Measurements from ENCODE around the gene ALDH3B1. TPM values are rescaled to one million over a fixed set of nuclear protein-coding genes. Genes with fewer than 3 reads are reported as not detected.

Gene ALDH3B1
- total and polyA plus RNA-seq, 2 of the 4 experiments (the other 2 are of a cell fraction): 11.8 to 22.8 TPM

GRCh38 chr11:68007498-68008380 is 2.4 kb upstream of the ALDH3B1 start:
- Histone ChIP-seq H3K36me3 (ENCODE audit: control insufficient read depth, insufficient read depth, low read length) (no peaks in the 10 kb centered on the region), H2BK120ac (ENCODE audit: low read depth, low read length) (no peak overlapping the region), H3K4me2 (ENCODE audit: low read depth, low read length) (no peak overlapping the region), H3K56ac (ENCODE audit: extremely low read depth, insufficient read depth, low read length) (no peak overlapping the region), H3K4me1 (ENCODE audit: control insufficient read depth, insufficient read depth, low read length) (peaks cover 28% of the 10 kb centered on the region), H3K27ac (ENCODE audit: insufficient read depth, low read length) (no peak overlapping the region), H4K8ac (ENCODE audit: low read depth in 2 of 2, low read length in 2 of 2) (no peak overlapping the region), H3K9me3 (ENCODE audit: control insufficient read depth, insufficient read depth, low read length) (no peaks in the 10 kb centered on the region), H4K20me1 (ENCODE audit: insufficient read depth, low read length) (no peaks in the 10 kb centered on the region), H4K5ac (ENCODE audit: low read depth, low read length) (no peak overlapping the region), H3K4me3 (ENCODE audit: insufficient read depth, low read depth, low read length) (no peak overlapping the region), H3K9ac (ENCODE audit: low read depth, low read length) (no peak overlapping the region), H2AK9ac (replicated peaks; ENCODE audit: low read depth, low read length, poor library complexity) (no peak overlapping the region), H3K18ac (ENCODE audit: low read depth, low read length) (no peak overlapping the region), H4K91ac (ENCODE audit: insufficient read depth, low read depth, low read length) (no peak overlapping the region), H3K14ac (replicated peaks; ENCODE audit: low read depth, low read length) (no peak overlapping the region), H3K79me1 (ENCODE audit: low read depth in 1 of 2, low read length in 2 of 2) (peaks cover 12 to 31% of the 10 kb centered on the region in 2 experiments; a peak in 3 of 4 replicates), H3K9me1 (ENCODE audit: insufficient read depth, low read length) (peaks cover 26% of the 10 kb centered on the region), H3K4ac (ENCODE audit: low read depth, low read length) (no peak overlapping the region), H2BK15ac (ENCODE audit: low read depth, low read length) (no peak overlapping the region), H2AK5ac (ENCODE audit: low read depth, low read length) (peak overlapping the region; percentile 57), H2BK20ac (ENCODE audit: low read depth, low read length) (no peak overlapping the region), H2AFZ (replicated peaks; ENCODE audit: low read length, poor library complexity) (no peak overlapping the region), H2BK5ac (ENCODE audit: low read depth, low read length, poor library complexity, severe bottlenecking) (no peak overlapping the region), H3K23ac (ENCODE audit: low read depth, low read length) (no peak overlapping the region), H3K27me3 (ENCODE audit: control insufficient read depth, insufficient read depth, low read length) (no peaks in the 10 kb centered on the region)
- ATAC-seq (ENCODE audit: low read depth) (no peak), DNase-seq (no peak)
- dilution Hi-C loops (cut with HindIII; ENCODE audit: low sequenced_read_pairs, unreplicated experiment): no loop called here
- POLR2A ChIA-PET (ENCODE audit: unreplicated experiment): no interaction called here
- intact Hi-C loops (cut with micrococcal nuclease): no loop called here
- no TSS peak for BruUV-seq (replicated peaks)
- TF ChIP-seq MAZ (IDR thresholded peaks at IDR 0.05; ENCODE audit: borderline replicate concordance, low read depth, low read length) (no peak), ELK1 (IDR thresholded peaks at IDR 0.05; ENCODE audit: borderline replicate concordance, low read depth, low read length) (no peak), NFE2L2 (IDR thresholded peaks at IDR 0.05; ENCODE audit: low read depth, low read length) (no peak), RFX5 (IDR thresholded peaks at IDR 0.05; ENCODE audit: low read depth, low read length) (no peak), MXI1 (IDR thresholded peaks at IDR 0.05; ENCODE audit: borderline replicate concordance, low read depth, low read length) (no peak)
- 94% methylated on average over 4 of the region's 16 CpGs; no CpG with 5 or more reads in 1 of the 2 experiments for WGBS, 2 experiments (ENCODE audit: extremely low coverage in 2 of 2, insufficient read length in 1 of 2)
- in situ Hi-C loops (cut with MboI; ENCODE audit: low sequenced_read_pairs): no loop called here
- CTCF ChIA-PET: interaction anchor here (0.6 kb wide), 1 partner anchor 105 kb away, joined by 5 read pairs; no protein-coding TSS in a partner anchor

All from IMR-90 (cell line).